Upper lobe of left lung (tissue), 4 donors: ENCODE measurements around the gene STOML1.

Source experiments
- EP300 ChIP-seq, 4 donors: sonication (generic); formaldehyde crosslinking; IDR thresholded peaks; one replicate each; pipeline ENCODE4 v1.5.1; 2017; ENCODE audit warnings: antibody characterized with exemption in 4 of 4, control low read depth in 2 of 4
- POLR2A ChIP-seq, 4 donors: fragments of 450-650 bp; IDR thresholded peaks; one replicate each; pipeline ENCODE4 v1.5.1; 2016 to 2017; ENCODE audit warnings: antibody characterized with exemption in 4 of 4, mild to moderate bottlenecking in 2 of 4
- POLR2AphosphoS5 ChIP-seq, 2 donors: sonication (generic); formaldehyde crosslinking; IDR thresholded peaks; one replicate each; pipeline ENCODE4 v1.5.1; 2017; ENCODE audit warnings: antibody characterized with exemption in 2 of 2
- TF ChIP-seq, protein P1 (sequence below), 6 experiments: fragments of 450-650 bp in 4 of 6; fragments of 200-600 bp in 2 of 6; sonication (generic) in 2 of 6; IDR thresholded peaks; one replicate each; pipeline ENCODE4 v1.5.1; 2016 to 2019; ENCODE audit warnings: antibody characterized with exemption in 6 of 6

DNA sequence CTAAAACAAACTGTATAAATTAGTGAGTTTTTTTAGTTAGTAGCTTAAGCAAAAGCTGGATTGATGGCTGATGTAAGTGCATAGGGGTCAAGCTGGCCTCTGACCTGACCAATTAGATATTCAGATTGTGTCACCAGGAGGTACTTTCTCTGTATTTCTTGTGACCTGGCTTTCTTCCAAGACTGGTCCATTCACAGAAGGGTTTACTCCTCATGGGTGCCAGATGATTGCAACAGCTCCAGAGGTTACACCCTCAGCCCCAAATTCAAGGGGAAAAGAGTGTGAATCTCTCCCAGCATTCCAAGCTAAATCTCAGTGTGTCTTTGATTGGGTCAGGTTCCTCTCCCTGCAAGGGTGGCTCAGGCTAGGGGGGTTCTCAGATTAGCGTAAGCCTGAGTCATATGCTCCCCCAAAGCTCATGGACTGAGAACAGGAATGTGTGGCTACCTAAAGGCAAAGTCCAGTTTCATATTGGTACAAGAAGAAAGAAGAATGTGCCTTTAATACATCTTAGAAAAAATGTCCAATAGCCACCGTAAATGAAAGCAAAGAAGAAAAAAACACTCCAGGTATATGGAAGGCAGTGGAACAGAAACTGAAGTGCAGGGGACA lies 18.9 kb upstream of the STOML1 start:
- no peak for TF ChIP-seq POLR2A (IDR thresholded peaks at IDR 0.05)
- TF ChIP-seq, protein P1, sequence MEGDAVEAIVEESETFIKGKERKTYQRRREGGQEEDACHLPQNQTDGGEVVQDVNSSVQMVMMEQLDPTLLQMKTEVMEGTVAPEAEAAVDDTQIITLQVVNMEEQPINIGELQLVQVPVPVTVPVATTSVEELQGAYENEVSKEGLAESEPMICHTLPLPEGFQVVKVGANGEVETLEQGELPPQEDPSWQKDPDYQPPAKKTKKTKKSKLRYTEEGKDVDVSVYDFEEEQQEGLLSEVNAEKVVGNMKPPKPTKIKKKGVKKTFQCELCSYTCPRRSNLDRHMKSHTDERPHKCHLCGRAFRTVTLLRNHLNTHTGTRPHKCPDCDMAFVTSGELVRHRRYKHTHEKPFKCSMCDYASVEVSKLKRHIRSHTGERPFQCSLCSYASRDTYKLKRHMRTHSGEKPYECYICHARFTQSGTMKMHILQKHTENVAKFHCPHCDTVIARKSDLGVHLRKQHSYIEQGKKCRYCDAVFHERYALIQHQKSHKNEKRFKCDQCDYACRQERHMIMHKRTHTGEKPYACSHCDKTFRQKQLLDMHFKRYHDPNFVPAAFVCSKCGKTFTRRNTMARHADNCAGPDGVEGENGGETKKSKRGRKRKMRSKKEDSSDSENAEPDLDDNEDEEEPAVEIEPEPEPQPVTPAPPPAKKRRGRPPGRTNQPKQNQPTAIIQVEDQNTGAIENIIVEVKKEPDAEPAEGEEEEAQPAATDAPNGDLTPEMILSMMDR (IDR thresholded peaks at IDR 0.05), result no peak
- TF ChIP-seq POLR2AphosphoS5 (IDR thresholded peaks at IDR 0.05), result peak in 1 of 2 donors; percentile 21
- no peak for TF ChIP-seq EP300 (IDR thresholded peaks at IDR 0.05)
